Gastrocnemius medialis (tissue), 4 donors: ENCODE measurements around the gene BIRC6. TPM values are rescaled to one million over a fixed set of nuclear protein-coding genes. Genes with fewer than 3 reads are reported as not detected.

ENCODE experiments used
- ATAC-seq, 2 donors: fragments of 150-250 bp; one replicate each; pipeline ENCODE4 v1.9.1; 2016
- DNase-seq, 2 donors: peaks; one replicate each; pipeline ENCODE4 v3.0.0-alpha.2; 2019
- H3K27ac ChIP-seq, 4 donors: fragments of 200-600 bp; sonication (generic); 1 replicate in 1 of 4; 2 replicates in 3 of 4; pipeline ENCODE4 v1.5.1; 2016 to 2018; ENCODE audit warnings: mild to moderate bottlenecking in 2 of 4, moderate library complexity in 1 of 4
- H3K27me3 ChIP-seq, 3 donors: fragments of 200-600 bp; sonication (generic) in 2 of 3; 1 replicate in 1 of 3; 2 replicates in 2 of 3; pipeline versions ENCODE4 v1.5.1 to v1.6.0; 2016 to 2019; ENCODE audit warnings: mild to moderate bottlenecking in 1 of 3, moderate library complexity in 1 of 3
- H3K36me3 ChIP-seq, 2 donors: fragments of 200-600 bp; sonication (generic) in 1 of 2; one replicate each; pipeline ENCODE4 v1.5.1; 2017 to 2018
- H3K4me1 ChIP-seq, 2 donors: fragments of 200-600 bp; sonication (generic) in 1 of 2; one replicate each; pipeline ENCODE4 v1.5.1; 2016 to 2017; ENCODE audit warnings: mild to moderate bottlenecking in 2 of 2
- H3K4me3 ChIP-seq, 4 donors: fragments of 200-600 bp; sonication (generic) in 3 of 4; 1 replicate in 1 of 4; 2 replicates in 3 of 4; pipeline ENCODE4 v1.5.1; 2016 to 2019; ENCODE audit warnings: mild to moderate bottlenecking in 2 of 4
- H3K9me3 ChIP-seq, 3 donors: fragments of 200-600 bp; sonication (generic) in 2 of 3; 1 replicate in 1 of 3; 2 replicates in 2 of 3; pipeline ENCODE4 v1.5.1; 2016 to 2019
- CTCF ChIP-seq, 5 experiments: fragments of 450-650 bp in 3 of 5; fragments of 200-600 bp in 2 of 5; sonication (generic) in 2 of 5; IDR thresholded peaks in 4 of 5; conservative IDR thresholded peaks in 1 of 5; 1 replicate in 4 of 5; 2 replicates in 1 of 5; pipeline ENCODE4 v1.5.1; 2016 to 2019; ENCODE audit warnings: antibody characterized with exemption in 5 of 5, mild to moderate bottlenecking in 3 of 5, moderate library complexity in 3 of 5
- POLR2A ChIP-seq, 2 donors: fragments of 450-650 bp; IDR thresholded peaks; one replicate each; pipeline ENCODE4 v1.6.1; 2017; ENCODE audit warnings: antibody characterized with exemption in 2 of 2, mild to moderate bottlenecking in 2 of 2, moderate library complexity in 2 of 2
- in situ Hi-C, 4 donors: fragments of 200-750 bp; cut with MboI; loops; one replicate each; pipeline versions ENCODE4 v1.15.0 to v1.8.0; 2017; ENCODE audit warnings: low sequenced_read_pairs in 4 of 4
- intact Hi-C: fragments of 100-400 bp; cut with DNase I; formaldehyde crosslinking; loops from one replicate; pipeline ENCODE4 v1.15.1; 2023; ENCODE audit warnings: low total_unique reads
- total RNA-seq, 4 donors: library from RNA; depleted of rRNA; stranded (reverse); fragments of >200 nt; gene quantifications; one replicate each; pipeline versions ENCODE4 v1.1.0 to v1.2.3, GENCODE V29; 2016

BIRC6 gene
- total RNA-seq, 4 donors from 2014 or later: 60.1 to 107 (median 77.6) TPM

DNA sequence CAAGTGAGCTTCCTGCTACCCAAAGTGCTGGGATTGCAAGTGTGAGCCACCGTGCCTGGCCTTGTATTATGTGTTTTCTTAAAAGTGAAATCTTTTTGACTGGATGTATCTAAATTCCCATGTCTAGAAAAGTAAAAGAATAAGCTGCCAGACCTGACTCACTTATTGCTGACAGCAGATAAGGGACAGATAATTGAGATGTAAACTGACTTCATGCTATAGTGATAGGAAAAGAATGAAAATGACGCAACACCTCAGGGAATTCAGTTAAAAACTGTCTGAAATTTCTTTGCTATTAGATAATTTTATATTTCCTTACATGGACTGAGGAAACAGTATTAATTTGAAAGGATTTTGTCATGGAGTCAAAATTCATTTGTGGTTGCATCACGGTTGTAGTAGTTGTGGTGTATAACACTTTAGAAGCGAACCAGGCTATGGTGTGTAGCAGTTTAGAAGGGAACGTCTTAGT is 290.4 kb downstream of the BIRC6 start:
- intact Hi-C loops: no loop called here
- H3K4me1 ChIP-seq: no peaks in the 10 kb centered on the region

DNA sequence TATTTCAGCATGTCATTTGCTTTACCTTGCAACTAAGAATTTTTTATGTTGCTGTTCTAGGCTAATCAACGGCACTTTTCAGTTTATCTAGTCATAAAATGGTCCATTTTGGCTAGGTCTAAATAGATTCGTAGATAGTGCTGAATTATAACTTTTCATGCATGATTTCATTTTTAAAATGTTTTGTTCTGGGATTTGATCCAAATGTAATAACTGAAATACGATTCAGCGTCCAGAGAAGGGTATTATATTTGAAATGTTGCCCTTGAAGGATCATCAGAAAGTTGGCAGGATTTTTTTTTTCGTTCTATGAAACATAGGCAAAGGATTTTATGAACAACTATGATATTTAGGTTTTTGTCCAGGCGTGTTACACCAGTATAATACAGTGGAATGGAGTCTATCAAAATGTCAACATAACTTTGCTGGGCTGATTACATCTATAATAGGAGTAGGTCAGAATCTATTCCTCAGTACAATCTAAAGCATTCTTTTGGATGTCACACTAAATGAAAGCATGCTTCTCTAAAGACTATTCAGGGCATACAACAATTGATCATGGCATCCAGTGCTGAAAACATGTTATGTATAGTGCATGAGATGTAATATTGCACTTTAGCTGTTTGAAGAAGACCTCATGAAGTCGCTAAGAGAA is 295.9 kb downstream of the BIRC6 start:
- Histone ChIP-seq H3K36me3 (peaks cover 0 to 23% of the 10 kb centered on the region in 2 donors), H3K4me1 (no peaks in the 10 kb centered on the region)

More for the DNA sequence above, 290.4 kb downstream of the BIRC6 start:
- no peak for TF ChIP-seq POLR2A (IDR thresholded peaks at IDR 0.05)
- DNase-seq (no peak), ATAC-seq (no peak)
- H3K27ac ChIP-seq: no peak overlapping the region
- no peak overlapping the region for H3K4me3 ChIP-seq
- H3K36me3 ChIP-seq: peaks cover 0 to 37% of the 10 kb centered on the region in 2 donors
- no peaks in the 10 kb centered on the region for H3K9me3 ChIP-seq
- in situ Hi-C loops: no loop called here
- no peaks in the 10 kb centered on the region for H3K27me3 ChIP-seq

DNA sequence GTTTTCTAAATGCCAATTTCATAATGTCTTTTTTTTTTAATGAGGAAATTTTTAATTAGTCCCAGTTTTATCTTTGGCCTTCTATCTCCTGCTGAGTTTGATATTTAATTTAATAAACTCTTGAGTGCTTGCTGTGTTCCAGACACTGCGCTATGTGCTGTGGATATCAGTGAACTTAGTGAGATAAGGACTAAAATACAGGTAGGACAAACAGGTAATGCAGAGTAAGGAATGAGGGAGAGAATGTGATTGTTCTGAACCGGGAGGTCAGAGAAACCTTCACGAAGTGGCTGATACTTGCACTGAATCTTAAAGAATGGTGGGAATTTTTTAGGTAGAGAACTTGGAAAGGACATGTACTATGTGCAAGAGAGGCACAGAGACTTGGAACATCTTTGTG is 299.2 kb downstream of the BIRC6 start:
- H3K27ac ChIP-seq: no peak overlapping the region
- TF ChIP-seq POLR2A (IDR thresholded peaks at IDR 0.05) (no peak), CTCF (IDR thresholded peaks at IDR 0.05 in 4 of 5, conservative IDR thresholded peaks at IDR 0.05 in 1 of 5) (no peak)
- H3K27me3 ChIP-seq: no peaks in the 10 kb centered on the region
- ATAC-seq (no peak), DNase-seq (no peak)
- intact Hi-C loops (no loop called here), in situ Hi-C loops (no loop called here)
- H3K9me3 ChIP-seq: no peaks in the 10 kb centered on the region
- peaks cover 0 to 9% of the 10 kb centered on the region in 2 donors for H3K36me3 ChIP-seq
- no peaks in the 10 kb centered on the region for H3K4me1 ChIP-seq
- H3K4me3 ChIP-seq: no peak overlapping the region

More for the DNA sequence above, 295.9 kb downstream of the BIRC6 start:
- Histone ChIP-seq H3K27ac (no peak overlapping the region), H3K27me3 (no peaks in the 10 kb centered on the region), H3K9me3 (no peaks in the 10 kb centered on the region), H3K4me3 (no peak overlapping the region)
- TF ChIP-seq CTCF (IDR thresholded peaks at IDR 0.05 in 4 of 5, conservative IDR thresholded peaks at IDR 0.05 in 1 of 5) (no peak), POLR2A (IDR thresholded peaks at IDR 0.05) (no peak)
- DNase-seq (no peak), ATAC-seq (no peak)
- intact Hi-C loops: no loop called here
- in situ Hi-C loops: no loop called here

- Histone ChIP-seq H3K4me3 (no peak overlapping the region), H3K4me1 (no peaks in the 10 kb centered on the region), H3K27ac (no peak overlapping the region), H3K36me3 (peaks cover 0 to under 1% of the 10 kb centered on the region in 2 donors), H3K27me3 (no peaks in the 10 kb centered on the region), H3K9me3 (no peaks in the 10 kb centered on the region)
- DNase-seq: no peak
- TF ChIP-seq POLR2A (IDR thresholded peaks at IDR 0.05): no peak
- TF ChIP-seq CTCF (IDR thresholded peaks at IDR 0.05 in 4 of 5, conservative IDR thresholded peaks at IDR 0.05 in 1 of 5): no peak
- intact Hi-C loops: no loop called here
- no peak for ATAC-seq
- in situ Hi-C loops: no loop called here
Observed at GRCh38 chr2:32663864-32664263, 307.0 kb downstream of the BIRC6 start.

DNA sequence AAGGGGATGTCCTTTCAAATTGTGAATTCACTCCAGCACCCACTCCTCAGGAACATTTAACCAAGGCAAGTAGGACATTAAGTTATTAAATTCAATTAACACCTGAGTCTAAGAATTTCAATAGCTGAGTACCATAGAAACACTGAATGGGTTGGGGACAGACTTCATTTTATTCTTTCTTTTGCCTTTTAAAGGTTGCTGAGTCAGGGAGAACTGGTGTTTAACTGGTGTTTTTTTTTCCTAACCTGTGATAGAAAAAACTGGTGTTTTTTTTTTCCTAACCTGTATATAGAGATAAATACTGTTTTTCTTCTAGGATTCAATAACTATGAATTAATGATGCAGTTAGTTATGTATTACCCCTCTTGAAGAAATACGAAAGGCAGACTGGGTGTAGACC is 309.9 kb downstream of the BIRC6 start:
- H3K9me3 ChIP-seq: no peaks in the 10 kb centered on the region
- ATAC-seq (no peak), DNase-seq (no peak)
- no peak for TF ChIP-seq CTCF (IDR thresholded peaks at IDR 0.05 in 4 of 5, conservative IDR thresholded peaks at IDR 0.05 in 1 of 5)
- TF ChIP-seq POLR2A (IDR thresholded peaks at IDR 0.05): no peak
- no peaks in the 10 kb centered on the region for H3K4me1 ChIP-seq
- H3K27me3 ChIP-seq: no peaks in the 10 kb centered on the region
- H3K36me3 ChIP-seq: peaks cover 0 to 11% of the 10 kb centered on the region in 2 donors
- intact Hi-C loops (no loop called here), in situ Hi-C loops (no loop called here)
- H3K4me3 ChIP-seq: no peak overlapping the region
- H3K27ac ChIP-seq: no peak overlapping the region
